ENCODE results near the gene CCL25. TPM values are rescaled to one million over a fixed set of nuclear protein-coding genes. Genes with fewer than 3 reads are reported as not detected.

The CCL25 gene
- total RNA-seq, 1 donor, result not detected

DNA sequence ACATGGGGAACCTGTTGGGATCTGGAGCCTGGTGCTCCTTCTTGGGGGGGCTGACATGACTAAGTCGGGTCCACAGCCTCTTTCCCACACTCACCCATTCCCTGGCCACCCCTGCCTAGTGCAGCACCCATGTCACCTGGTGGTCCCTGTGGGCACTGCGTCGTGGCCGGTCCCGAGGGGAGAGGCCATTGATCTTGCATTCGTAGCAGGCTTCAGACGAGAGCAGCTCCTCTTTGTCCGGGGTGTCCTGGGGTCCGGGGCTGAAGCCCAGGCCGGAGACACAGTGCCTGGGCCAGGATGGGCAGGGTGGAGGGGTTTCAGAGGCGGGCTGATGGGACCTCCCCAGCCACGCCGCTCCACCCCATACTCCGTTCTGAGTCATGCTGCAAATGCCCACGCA, 19.4 kb downstream of the CCL25 start:
- no peak overlapping the region for H3K4me2 ChIP-seq (ENCODE audit: insufficient read depth, low read length)
- H3K79me2 ChIP-seq (ENCODE audit: insufficient read depth, low read length), result no peaks in the 10 kb centered on the region
- no peaks in the 10 kb centered on the region for H3K4me1 ChIP-seq (ENCODE audit: insufficient read depth, low read length)
- no peak overlapping the region for H3K4me3 ChIP-seq (ENCODE audit: insufficient read depth, low read length)
- H3K36me3 ChIP-seq (ENCODE audit: insufficient read depth, low read length), result no peaks in the 10 kb centered on the region
- no peaks in the 10 kb centered on the region for H3K27me3 ChIP-seq (ENCODE audit: insufficient read depth, low read length)
- no peak for DNase-seq (ENCODE audit: insufficient read length, low spot score, missing footprints)
- no peaks in the 10 kb centered on the region for H4K20me1 ChIP-seq (ENCODE audit: insufficient read depth, low read length)
- TF ChIP-seq, protein P1, sequence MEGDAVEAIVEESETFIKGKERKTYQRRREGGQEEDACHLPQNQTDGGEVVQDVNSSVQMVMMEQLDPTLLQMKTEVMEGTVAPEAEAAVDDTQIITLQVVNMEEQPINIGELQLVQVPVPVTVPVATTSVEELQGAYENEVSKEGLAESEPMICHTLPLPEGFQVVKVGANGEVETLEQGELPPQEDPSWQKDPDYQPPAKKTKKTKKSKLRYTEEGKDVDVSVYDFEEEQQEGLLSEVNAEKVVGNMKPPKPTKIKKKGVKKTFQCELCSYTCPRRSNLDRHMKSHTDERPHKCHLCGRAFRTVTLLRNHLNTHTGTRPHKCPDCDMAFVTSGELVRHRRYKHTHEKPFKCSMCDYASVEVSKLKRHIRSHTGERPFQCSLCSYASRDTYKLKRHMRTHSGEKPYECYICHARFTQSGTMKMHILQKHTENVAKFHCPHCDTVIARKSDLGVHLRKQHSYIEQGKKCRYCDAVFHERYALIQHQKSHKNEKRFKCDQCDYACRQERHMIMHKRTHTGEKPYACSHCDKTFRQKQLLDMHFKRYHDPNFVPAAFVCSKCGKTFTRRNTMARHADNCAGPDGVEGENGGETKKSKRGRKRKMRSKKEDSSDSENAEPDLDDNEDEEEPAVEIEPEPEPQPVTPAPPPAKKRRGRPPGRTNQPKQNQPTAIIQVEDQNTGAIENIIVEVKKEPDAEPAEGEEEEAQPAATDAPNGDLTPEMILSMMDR (IDR thresholded peaks at IDR 0.05; ENCODE audit: extremely low read depth, low read depth, low read length), result no peak
- H3K9me3 ChIP-seq (ENCODE audit: low read depth, low read length), result peaks cover 5% of the 10 kb centered on the region
- H2AFZ ChIP-seq (ENCODE audit: low read length), result no peak overlapping the region
- no peak overlapping the region for H3K27ac ChIP-seq (ENCODE audit: low read depth, low read length)

GRCh38 chr19:8074501-8074900, 21.9 kb downstream of the CCL25 start:
- Histone ChIP-seq H3K9me3 (ENCODE audit: low read depth, low read length) (peaks cover under 1% of the 10 kb centered on the region), H3K27ac (ENCODE audit: low read depth, low read length) (no peak overlapping the region), H3K4me2 (ENCODE audit: insufficient read depth, low read length) (no peak overlapping the region), H2AFZ (ENCODE audit: low read length) (no peak overlapping the region), H3K79me2 (ENCODE audit: insufficient read depth, low read length) (no peaks in the 10 kb centered on the region), H4K20me1 (ENCODE audit: insufficient read depth, low read length) (no peaks in the 10 kb centered on the region), H3K27me3 (ENCODE audit: insufficient read depth, low read length) (no peaks in the 10 kb centered on the region), H3K4me3 (ENCODE audit: insufficient read depth, low read length) (no peak overlapping the region), H3K36me3 (ENCODE audit: insufficient read depth, low read length) (no peaks in the 10 kb centered on the region), H3K4me1 (ENCODE audit: insufficient read depth, low read length) (no peaks in the 10 kb centered on the region)
- no peak for DNase-seq (ENCODE audit: insufficient read length, low spot score, missing footprints)
- TF ChIP-seq, protein P1 (IDR thresholded peaks at IDR 0.05; ENCODE audit: extremely low read depth, low read depth, low read length), result no peak

DNA sequence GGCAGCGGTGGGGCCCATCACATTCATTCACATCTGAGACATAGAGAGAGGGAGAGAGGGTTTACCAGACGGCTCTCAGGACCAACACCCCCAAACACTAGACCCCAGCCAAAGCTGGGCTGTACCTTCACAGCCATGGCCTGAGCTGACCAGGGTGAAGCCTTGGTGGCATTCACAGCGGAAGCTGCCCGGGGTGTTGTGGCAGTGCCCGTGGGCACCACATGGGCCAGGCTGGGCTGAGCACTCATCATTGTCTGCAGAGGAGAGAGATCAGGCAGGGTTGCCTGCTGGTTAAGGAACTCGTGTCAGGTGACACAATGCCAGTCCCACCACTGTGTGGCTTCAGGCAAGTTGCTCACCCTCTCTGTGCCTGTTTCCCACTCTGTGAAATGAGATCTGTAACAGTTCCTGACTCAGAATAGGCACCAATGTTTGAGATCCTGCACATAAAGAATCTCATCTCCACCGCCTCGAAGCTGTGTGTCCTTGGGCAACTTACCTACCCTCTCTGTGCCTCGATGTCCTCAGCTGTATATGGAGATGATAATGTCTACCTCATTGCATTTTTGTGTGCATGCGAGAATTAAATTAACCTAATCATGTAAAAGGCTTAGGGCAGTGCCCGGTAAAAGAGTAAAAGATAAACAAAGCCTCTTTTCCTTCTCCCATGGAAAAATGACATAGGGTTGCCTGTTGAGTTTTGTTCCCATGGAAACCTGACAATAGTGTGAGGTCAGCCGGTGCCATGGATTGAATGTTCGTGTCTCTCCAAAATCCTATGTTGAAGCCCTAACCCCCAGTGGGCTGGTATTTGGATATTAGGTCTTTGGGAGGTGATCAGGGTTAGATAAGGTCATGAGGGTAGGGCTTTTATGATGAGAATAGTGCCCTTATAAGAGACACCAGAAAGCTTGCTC, 22.9 kb downstream of the CCL25 start:
- TF ChIP-seq, protein P1 (IDR thresholded peaks at IDR 0.05; ENCODE audit: extremely low read depth, low read depth, low read length), result no peak
- no peaks in the 10 kb centered on the region for H3K79me2 ChIP-seq (ENCODE audit: insufficient read depth, low read length)
- H3K4me1 ChIP-seq (ENCODE audit: insufficient read depth, low read length), result no peaks in the 10 kb centered on the region
- no peak for DNase-seq (ENCODE audit: insufficient read length, low spot score, missing footprints)
- H3K9me3 ChIP-seq (ENCODE audit: low read depth, low read length), result no peaks in the 10 kb centered on the region
- H3K36me3 ChIP-seq (ENCODE audit: insufficient read depth, low read length), result no peaks in the 10 kb centered on the region
- no peak overlapping the region for H3K4me2 ChIP-seq (ENCODE audit: insufficient read depth, low read length)
- H3K4me3 ChIP-seq (ENCODE audit: insufficient read depth, low read length), result no peak overlapping the region
- H3K27ac ChIP-seq (ENCODE audit: low read depth, low read length), result no peak overlapping the region
- no peaks in the 10 kb centered on the region for H3K27me3 ChIP-seq (ENCODE audit: insufficient read depth, low read length)
- H4K20me1 ChIP-seq (ENCODE audit: insufficient read depth, low read length), result no peaks in the 10 kb centered on the region
- no peak overlapping the region for H2AFZ ChIP-seq (ENCODE audit: low read length)

DNA sequence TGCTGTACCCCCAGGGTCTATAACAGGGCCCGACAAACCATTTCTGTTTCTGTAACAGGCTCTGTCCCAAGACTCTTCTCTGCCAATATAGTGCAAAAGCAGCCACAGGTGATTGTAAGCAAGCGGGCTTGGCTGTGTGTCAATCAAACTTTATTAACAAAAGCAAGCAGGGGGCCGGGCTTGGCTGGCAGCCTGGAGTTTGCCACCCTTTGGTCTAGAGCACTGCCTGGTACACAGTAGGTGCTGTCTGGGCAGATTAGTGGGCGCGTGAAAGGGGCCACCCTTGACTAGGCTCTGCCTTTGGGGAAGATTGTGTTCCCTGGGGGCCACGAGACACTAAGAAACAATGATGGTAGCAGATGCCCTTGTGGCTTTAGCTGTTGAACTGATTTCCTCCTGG, 27.4 kb downstream of the CCL25 start:
- no peaks in the 10 kb centered on the region for H3K27me3 ChIP-seq (ENCODE audit: insufficient read depth, low read length)
- TF ChIP-seq, protein P1 (IDR thresholded peaks at IDR 0.05; ENCODE audit: extremely low read depth, low read depth, low read length), result no peak
- H3K4me1 ChIP-seq (ENCODE audit: insufficient read depth, low read length), result no peaks in the 10 kb centered on the region
- H3K27ac ChIP-seq (ENCODE audit: low read depth, low read length), result no peak overlapping the region
- no peak for DNase-seq (ENCODE audit: insufficient read length, low spot score, missing footprints)
- H4K20me1 ChIP-seq (ENCODE audit: insufficient read depth, low read length), result no peaks in the 10 kb centered on the region
- no peak overlapping the region for H2AFZ ChIP-seq (ENCODE audit: low read length)
- H3K4me2 ChIP-seq (ENCODE audit: insufficient read depth, low read length), result no peak overlapping the region
- H3K79me2 ChIP-seq (ENCODE audit: insufficient read depth, low read length), result no peaks in the 10 kb centered on the region
- no peaks in the 10 kb centered on the region for H3K36me3 ChIP-seq (ENCODE audit: insufficient read depth, low read length)
- no peaks in the 10 kb centered on the region for H3K9me3 ChIP-seq (ENCODE audit: low read depth, low read length)
- H3K4me3 ChIP-seq (ENCODE audit: insufficient read depth, low read length), result no peak overlapping the region

All from osteoblast (primary cell).